Esophagus squamous epithelium (tissue), 4 donors: ENCODE results near the gene ETFB.

Source experiments
- POLR2A ChIP-seq, 4 donors: fragments of 450-650 bp; IDR thresholded peaks; one replicate each; pipeline ENCODE4 v1.6.1; 2017; ENCODE audit warnings: antibody characterized with exemption in 4 of 4, mild to moderate bottlenecking in 4 of 4, moderate library complexity in 3 of 4
- TF ChIP-seq, protein P1 (sequence below), 6 experiments: fragments of 450-650 bp in 4 of 6; fragments of 200-600 bp in 2 of 6; sonication (generic) in 2 of 6; IDR thresholded peaks; one replicate each; pipeline ENCODE4 v1.5.1; 2016 to 2019; ENCODE audit warnings: antibody characterized with exemption in 6 of 6, mild to moderate bottlenecking in 4 of 6, moderate library complexity in 4 of 6

DNA sequence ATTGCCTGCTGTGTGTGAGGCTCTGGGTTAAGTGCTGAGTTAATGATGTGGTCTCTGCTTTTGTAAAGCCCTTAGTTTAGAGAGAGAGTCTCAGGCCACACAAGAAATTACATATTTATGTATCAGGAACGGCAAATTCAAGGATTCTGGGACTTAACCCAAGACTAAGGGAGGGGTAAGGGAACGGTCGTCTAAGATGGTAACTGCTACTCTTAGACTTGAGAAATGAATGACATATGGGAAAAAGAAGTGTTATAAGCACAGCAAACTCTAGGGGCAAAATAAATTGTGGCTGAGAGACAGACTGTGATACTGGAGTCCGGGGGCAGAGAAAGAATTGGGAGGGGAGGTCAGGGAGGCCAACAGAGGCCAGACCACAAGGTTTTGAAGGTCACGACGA lies 34.5 kb downstream of the ETFB start:
- TF ChIP-seq, protein P1, sequence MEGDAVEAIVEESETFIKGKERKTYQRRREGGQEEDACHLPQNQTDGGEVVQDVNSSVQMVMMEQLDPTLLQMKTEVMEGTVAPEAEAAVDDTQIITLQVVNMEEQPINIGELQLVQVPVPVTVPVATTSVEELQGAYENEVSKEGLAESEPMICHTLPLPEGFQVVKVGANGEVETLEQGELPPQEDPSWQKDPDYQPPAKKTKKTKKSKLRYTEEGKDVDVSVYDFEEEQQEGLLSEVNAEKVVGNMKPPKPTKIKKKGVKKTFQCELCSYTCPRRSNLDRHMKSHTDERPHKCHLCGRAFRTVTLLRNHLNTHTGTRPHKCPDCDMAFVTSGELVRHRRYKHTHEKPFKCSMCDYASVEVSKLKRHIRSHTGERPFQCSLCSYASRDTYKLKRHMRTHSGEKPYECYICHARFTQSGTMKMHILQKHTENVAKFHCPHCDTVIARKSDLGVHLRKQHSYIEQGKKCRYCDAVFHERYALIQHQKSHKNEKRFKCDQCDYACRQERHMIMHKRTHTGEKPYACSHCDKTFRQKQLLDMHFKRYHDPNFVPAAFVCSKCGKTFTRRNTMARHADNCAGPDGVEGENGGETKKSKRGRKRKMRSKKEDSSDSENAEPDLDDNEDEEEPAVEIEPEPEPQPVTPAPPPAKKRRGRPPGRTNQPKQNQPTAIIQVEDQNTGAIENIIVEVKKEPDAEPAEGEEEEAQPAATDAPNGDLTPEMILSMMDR (IDR thresholded peaks at IDR 0.05), result no peak
- no peak for TF ChIP-seq POLR2A (IDR thresholded peaks at IDR 0.05)
